NCI-H1436 (cell line): ENCODE measurements around the gene TACR2.

Experiments
- DNase-seq: peaks from one replicate; lab custom pipeline; 2025; lab: John Stamatoyannopoulos, UW

The TACR2 gene

GRCh38 chr10:69403066-69403465 is 13.7 kb downstream of the TACR2 start:
- DNase-seq: no peak

GRCh38 chr10:69402386-69402785 is 14.3 kb downstream of the TACR2 start:
- DNase-seq: no peak

- DNase-seq: no peak
Observed at GRCh38 chr10:69401416-69401815, 15.3 kb downstream of the TACR2 start.

- no peak for DNase-seq
Observed at GRCh38 chr10:69400936-69401335, 15.8 kb downstream of the TACR2 start.

- DNase-seq: no peak
Observed at GRCh38 chr10:69398466-69398865, 18.3 kb downstream of the TACR2 start.

GRCh38 chr10:69397972-69398371 is 18.7 kb downstream of the TACR2 start:
- no peak for DNase-seq

GRCh38 chr10:69394020-69394419 is 22.7 kb downstream of the TACR2 start:
- DNase-seq: no peak

GRCh38 chr10:69392481-69393000 is 24.2 kb downstream of the TACR2 start:
- DNase-seq: peak; percentile 82

GRCh38 chr10:69391158-69391557 is 25.6 kb downstream of the TACR2 start:
- DNase-seq: no peak

- no peak for DNase-seq
Observed at GRCh38 chr10:69389827-69390490, 26.8 kb downstream of the TACR2 start.

- no peak for DNase-seq
Observed at GRCh38 chr10:69388488-69388887, 28.2 kb downstream of the TACR2 start.

GRCh38 chr10:69387500-69387899 is 29.2 kb downstream of the TACR2 start:
- DNase-seq: no peak

GRCh38 chr10:69385454-69386350 is 31.0 kb downstream of the TACR2 start:
- DNase-seq: no peak

GRCh38 chr10:69384320-69384719 is 32.4 kb downstream of the TACR2 start:
- no peak for DNase-seq

GRCh38 chr10:69383558-69383957 is 33.2 kb downstream of the TACR2 start:
- no peak for DNase-seq

GRCh38 chr10:69382382-69383117 is 34.2 kb downstream of the TACR2 start:
- DNase-seq: no peak

- DNase-seq: no peak
Observed at GRCh38 chr10:69379800-69380199, 36.9 kb downstream of the TACR2 start.

GRCh38 chr10:69377933-69378332 is 38.8 kb downstream of the TACR2 start:
- no peak for DNase-seq

GRCh38 chr10:69377191-69377590 is 39.5 kb downstream of the TACR2 start:
- no peak for DNase-seq

- no peak for DNase-seq
Observed at GRCh38 chr10:69376662-69377061, 40.1 kb downstream of the TACR2 start.

- DNase-seq: no peak
Observed at GRCh38 chr10:69375307-69376151, 41.2 kb downstream of the TACR2 start.

- no peak for DNase-seq
Observed at GRCh38 chr10:69374931-69375306, 41.8 kb downstream of the TACR2 start.
